GM10248 (cell line): ENCODE measurements around the gene SPRING1.

Experiments
- CTCF ChIA-PET: fragments of 300-600 bp; sonication (Branson Sonifier 250); formaldehyde crosslinking; extraction: SDS; loops from one replicate; lab custom pipeline; 2021; ENCODE audit warnings: antibody characterized with exemption; lab: Yijun Ruan, JAX
- POLR2A ChIA-PET: fragments of 350-650 bp; sonication (Branson Sonifier 250); formaldehyde crosslinking; extraction: SDS; loops from one replicate; lab custom pipeline; 2020; ENCODE audit warnings: antibody characterized with exemption; lab: Yijun Ruan, JAX
- DNase-seq: peaks from one replicate; pipeline ENCODE4 v3.0.0; 2012; ENCODE audit errors: extremely low spot score
- CTCF ChIP-seq: IDR thresholded peaks from 2 replicates; pipeline ENCODE4 v1.5.1; 2012; ENCODE audit warnings: mild to moderate bottlenecking, low read depth; ENCODE audit errors: extremely low read depth, missing control alignments, control extremely low read depth

Gene SPRING1

DNA sequence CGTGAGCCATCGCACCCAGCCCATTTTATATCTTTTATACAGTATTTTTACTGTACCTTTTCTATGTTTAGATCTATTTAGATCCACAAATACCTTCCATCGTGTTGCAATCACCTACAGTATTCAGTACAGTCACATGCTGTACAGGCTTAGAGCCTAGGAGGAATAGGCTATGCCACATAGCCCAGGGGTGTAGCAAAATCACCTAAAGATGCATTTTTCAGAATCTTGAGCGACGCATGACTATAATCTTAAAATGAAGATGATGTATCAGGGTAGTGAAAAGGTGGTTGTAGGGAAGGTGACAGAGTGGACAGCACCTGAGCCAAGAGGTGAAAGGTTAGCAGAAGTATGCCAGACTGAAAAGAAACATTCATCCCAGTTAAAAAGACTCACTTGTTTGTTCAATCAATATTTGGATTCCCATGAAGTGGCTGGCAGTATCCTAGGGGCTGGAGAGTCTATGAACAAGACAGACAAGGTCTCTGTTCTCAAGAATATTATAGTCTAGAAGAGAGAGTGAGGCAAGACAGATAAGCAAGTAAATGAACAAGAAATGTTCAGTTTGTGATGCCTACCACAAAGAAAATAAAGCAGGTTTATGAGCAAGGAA, 3.6 kb downstream of the SPRING1 start:
- no peak for DNase-seq
- ChIA-PET CTCF (no interaction called here), POLR2A (no interaction called here)
- TF ChIP-seq CTCF = no peak

DNA sequence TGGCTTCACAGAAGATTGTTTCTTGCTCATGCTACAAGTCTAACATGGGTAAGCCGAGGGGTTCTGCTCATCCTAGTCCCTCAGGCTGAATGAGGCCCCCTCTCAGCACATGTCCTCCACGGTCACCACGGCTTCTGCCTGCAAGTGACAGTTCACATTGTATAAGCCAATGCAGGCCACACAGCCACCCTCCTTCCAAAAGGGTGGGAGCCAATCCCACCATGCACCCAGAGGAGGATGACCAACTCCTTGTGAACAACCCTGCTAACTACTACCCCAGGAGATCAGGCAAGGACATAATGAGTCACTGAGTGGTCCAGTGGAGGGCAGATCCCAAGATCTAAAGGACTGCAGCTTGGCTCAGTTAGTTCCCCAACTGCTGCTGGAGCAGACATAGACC, 6.1 kb downstream of the SPRING1 start:
- ChIA-PET POLR2A (no interaction called here), CTCF (interaction anchor here (1.6 to 2.1 kb wide), 3 partner anchors 10 to 28 kb away, joined by 6 to 11 read pairs (median 7); no protein-coding TSS in a partner anchor)
- no peak for DNase-seq
- TF ChIP-seq CTCF = no peak

DNA sequence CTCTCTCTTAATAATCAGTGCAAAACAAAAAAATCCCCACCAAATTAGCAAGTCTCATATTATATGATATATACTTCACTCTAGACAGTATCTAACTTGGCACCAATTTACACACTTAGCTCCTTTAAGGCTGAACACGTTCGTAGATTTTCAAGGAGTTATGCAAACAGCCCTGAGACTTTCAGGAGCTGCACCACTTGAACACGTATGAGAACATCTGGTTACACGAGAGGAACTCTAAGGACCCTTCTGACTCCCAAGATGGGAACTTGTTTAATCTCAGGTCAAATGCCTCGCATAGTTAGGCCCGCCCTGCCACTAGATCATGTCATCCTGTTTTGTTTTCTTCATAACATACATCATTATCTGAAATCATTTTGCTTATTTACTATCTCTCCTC, 10.0 kb downstream of the SPRING1 start:
- no peak for DNase-seq
- ChIA-PET CTCF (interaction anchor here (0.7 to 1.4 kb wide), 4 partner anchors 12 to 730 kb away, joined by 3 read pairs; no protein-coding TSS in a partner anchor), POLR2A (no interaction called here)
- TF ChIP-seq CTCF = no peak

DNA sequence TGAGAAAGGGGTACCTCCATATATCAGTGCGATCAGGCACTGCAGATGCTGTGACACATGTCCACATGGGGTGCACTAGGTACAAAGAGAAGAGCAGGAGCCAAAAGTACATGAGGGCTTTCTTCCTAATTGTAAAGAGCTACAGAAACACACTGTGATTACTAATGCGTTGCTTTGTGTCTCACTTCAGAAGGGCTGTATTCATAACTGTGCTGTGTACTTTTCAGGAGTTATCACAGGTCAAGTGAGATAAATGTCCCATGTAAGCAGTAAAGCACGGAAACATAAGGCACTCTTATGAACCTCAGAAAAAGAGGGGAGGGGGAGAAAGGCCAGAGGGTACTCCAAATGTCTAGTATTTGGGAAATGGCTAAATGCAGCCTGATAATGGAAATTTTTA, 10.6 kb downstream of the SPRING1 start:
- TF ChIP-seq CTCF = no peak
- CTCF ChIA-PET = interaction anchor here (0.7 to 2.3 kb wide), 6 partner anchors 11 to 729 kb away, joined by 3 to 13 read pairs (median 3); no protein-coding TSS in a partner anchor
- DNase-seq = no peak
- POLR2A ChIA-PET = no interaction called here

DNA sequence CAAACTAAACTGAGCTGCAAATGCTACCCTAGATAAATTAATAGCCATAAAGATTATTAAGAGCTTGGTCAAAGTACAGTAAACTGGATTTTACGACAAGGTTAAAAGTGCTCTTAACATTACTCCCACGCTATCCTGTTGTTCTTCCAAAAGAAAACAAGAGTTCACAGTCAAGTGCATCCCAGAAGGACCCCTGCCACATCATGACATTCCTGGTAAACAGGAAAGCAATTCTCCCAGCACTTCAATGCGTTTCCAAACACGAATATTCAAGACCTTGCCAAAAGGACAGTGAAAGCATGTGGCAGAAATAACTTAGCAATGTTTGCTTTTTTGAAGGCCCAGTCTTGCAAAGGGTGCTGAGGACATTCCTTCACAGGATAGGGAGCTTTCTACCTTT, 11.2 kb downstream of the SPRING1 start:
- no peak for TF ChIP-seq CTCF
- no peak for DNase-seq
- POLR2A ChIA-PET = interaction anchor here (0.6 kb wide), 1 partner anchor 409 kb away, joined by 4 read pairs; no protein-coding TSS in a partner anchor
- CTCF ChIA-PET = interaction anchor here (1.1 to 2.3 kb wide), 4 partner anchors 18 to 441 kb away, joined by 3 to 13 read pairs (median 6); no protein-coding TSS in a partner anchor

- no peak for DNase-seq
- TF ChIP-seq CTCF = no peak
- POLR2A ChIA-PET = interaction anchor here (0.6 kb wide), 1 partner anchor 50 kb away, joined by 8 read pairs; no protein-coding TSS in a partner anchor
- CTCF ChIA-PET = interaction anchor here (1.1 to 3.0 kb wide), 4 partner anchors 8 to 160 kb away, joined by 4 to 12 read pairs (median 10); no protein-coding TSS in a partner anchor
Observed at GRCh38 chr12:116722245-116722644, 15.6 kb downstream of the SPRING1 start.
